ENCODE measurements around the gene ANAPC16. TPM values are rescaled to one million over a fixed set of nuclear protein-coding genes. Genes with fewer than 3 reads are reported as not detected.

The ANAPC16 gene
- total and polyA plus RNA-seq, 8 donors, result 12.7 to 231 (median 103) TPM

- Histone ChIP-seq H3K27me3 (no peaks in the 10 kb centered on the region), H3K4me3 (no peak overlapping the region), H3K36me3 (peaks cover 37 to 74% (median 66%) of the 10 kb centered on the region in 4 donors), H3K4me1 (peaks cover 0 to 11% (median 1%) of the 10 kb centered on the region in 4 donors), H3K27ac (no peak overlapping the region), H3K9me3 (no peaks in the 10 kb centered on the region)
- no peak for DNase-seq
- WGBS, 5 donors, result 88 to 93% (median 92%) methylated on average over 6 of the region's 6 CpGs
- intact Hi-C loops (cut with DNase I; ENCODE audit: low total_unique reads), result no loop called here
- TF ChIP-seq EP300 (IDR thresholded peaks at IDR 0.05) (no peak), CTCF (IDR thresholded peaks at IDR 0.05) (no peak), POLR2A (IDR thresholded peaks at IDR 0.05) (no peak), POLR2AphosphoS5 (IDR thresholded peaks at IDR 0.05) (no peak)
Observed at GRCh38 chr10:72235544-72236279, 19.9 kb downstream of the ANAPC16 start.

GRCh38 chr10:72238392-72239175 lies 22.8 kb downstream of the ANAPC16 start:
- 88 to 93% (median 89%) methylated on average over 8 to 13 of the region's 13 CpGs for WGBS, 5 donors
- TF ChIP-seq CTCF (IDR thresholded peaks at IDR 0.05) (no peak), EP300 (IDR thresholded peaks at IDR 0.05) (no peak), POLR2AphosphoS5 (IDR thresholded peaks at IDR 0.05) (no peak), POLR2A (IDR thresholded peaks at IDR 0.05) (no peak)
- Histone ChIP-seq H3K4me3 (no peak overlapping the region), H3K9me3 (no peaks in the 10 kb centered on the region), H3K4me1 (peaks cover 18 to 29% (median 23%) of the 10 kb centered on the region in 4 donors), H3K27ac (peak overlapping the region in 2 of 5 donors; percentile 19 to 26), H3K36me3 (peaks cover 18 to 46% (median 38%) of the 10 kb centered on the region in 4 donors), H3K27me3 (no peaks in the 10 kb centered on the region)
- intact Hi-C loops (cut with DNase I; ENCODE audit: low total_unique reads), result no loop called here
- no peak for DNase-seq

- peak overlapping the region in 1 of 5 donors; percentile 9 for H3K27ac ChIP-seq
- peaks cover 10 to 38% (median 30%) of the 10 kb centered on the region in 4 donors for H3K36me3 ChIP-seq
- H3K4me1 ChIP-seq, result peaks cover 26 to 37% (median 31%) of the 10 kb centered on the region in 4 donors
- H3K4me3 ChIP-seq, result no peak overlapping the region
- intact Hi-C loops (cut with DNase I; ENCODE audit: low total_unique reads), result no loop called here
- H3K9me3 ChIP-seq, result no peaks in the 10 kb centered on the region
- TF ChIP-seq CTCF (IDR thresholded peaks at IDR 0.05) (no peak), POLR2AphosphoS5 (IDR thresholded peaks at IDR 0.05) (no peak), EP300 (IDR thresholded peaks at IDR 0.05) (no peak), POLR2A (IDR thresholded peaks at IDR 0.05) (no peak)
- WGBS, 5 donors, result 38 to 93% (median 80%) methylated on average over 1 of the region's 1 CpG
- H3K27me3 ChIP-seq, result no peaks in the 10 kb centered on the region
- no peak for DNase-seq
Observed at GRCh38 chr10:72239409-72239808, 23.6 kb downstream of the ANAPC16 start.

- Histone ChIP-seq H3K9me3 (no peaks in the 10 kb centered on the region), H3K4me1 (peaks cover 36 to 42% (median 41%) of the 10 kb centered on the region in 4 donors), H3K4me3 (no peak overlapping the region), H3K27me3 (no peaks in the 10 kb centered on the region), H3K27ac (no peak overlapping the region), H3K36me3 (peaks cover under 1 to 28% (median 20%) of the 10 kb centered on the region in 4 donors)
- intact Hi-C loops (cut with DNase I; ENCODE audit: low total_unique reads), result no loop called here
- WGBS, 5 donors, result 85 to 100% (median 93%) methylated on average over 7 of the region's 7 CpGs
- TF ChIP-seq EP300 (IDR thresholded peaks at IDR 0.05) (no peak), POLR2A (IDR thresholded peaks at IDR 0.05) (no peak), POLR2AphosphoS5 (IDR thresholded peaks at IDR 0.05) (no peak), CTCF (IDR thresholded peaks at IDR 0.05) (no peak)
- no peak for DNase-seq
Observed at GRCh38 chr10:72240371-72240770, 24.6 kb downstream of the ANAPC16 start.
